HepG2 (cell line): Measurements from ENCODE around the gene ADGRG1. TPM values are rescaled to one million over a fixed set of nuclear protein-coding genes. Genes with fewer than 3 reads are reported as not detected.

ENCODE experiments used
- ARNT2 ChIP-seq: sonication (generic); formaldehyde crosslinking; IDR thresholded peaks from 2 replicates; pipeline ENCODE4 v1.8.0; 2022; ENCODE audit warnings: mild to moderate bottlenecking, low read depth, missing genetic modification reagents, moderate library complexity
- ATAD3A ChIP-seq: sonication (generic); formaldehyde crosslinking; IDR thresholded peaks from 2 replicates; pipeline ENCODE4 v1.4.0; 2020; ENCODE audit warnings: missing genetic modification reagents
- ATF1 ChIP-seq: IDR thresholded peaks from 2 replicates; pipeline ENCODE4 v1.6.1; 2016; ENCODE audit warnings: mild to moderate bottlenecking, control low read depth
- FOSL2 ChIP-seq: sonication (generic); formaldehyde crosslinking; IDR thresholded peaks from 2 replicates; pipeline ENCODE4 v1.4.0; 2020; ENCODE audit warnings: missing genetic modification reagents
- FOXA3 ChIP-seq: IDR thresholded peaks from 2 replicates; pipeline ENCODE4 v1.6.1; 2016; ENCODE audit warnings: missing genetic modification reagents, missing compliant biosample characterization
- GABPB1 ChIP-seq: IDR thresholded peaks from 2 replicates; pipeline ENCODE4 v1.6.1; 2016; ENCODE audit warnings: mild to moderate bottlenecking, missing genetic modification reagents, moderate library complexity, missing compliant biosample characterization
- HHEX ChIP-seq: IDR thresholded peaks from 2 replicates; pipeline ENCODE4 v1.6.1; 2016; ENCODE audit warnings: control low read depth
- NAIF1 ChIP-seq: sonication (generic); formaldehyde crosslinking; IDR thresholded peaks from 2 replicates; pipeline ENCODE4 v1.5.0; 2020; ENCODE audit warnings: mild to moderate bottlenecking, missing genetic modification reagents, borderline replicate concordance
- NKX3-1 ChIP-seq: sonication (generic); formaldehyde crosslinking; IDR thresholded peaks from 2 replicates; pipeline ENCODE4 v1.5.0; 2020; ENCODE audit warnings: missing genetic modification reagents
- POGK ChIP-seq: sonication (generic); formaldehyde crosslinking; conservative IDR thresholded peaks from 2 replicates; pipeline ENCODE4 v1.8.0; 2022; ENCODE audit warnings: mild to moderate bottlenecking, moderate library complexity, missing genetic modification reagents
- RFXANK ChIP-seq: IDR thresholded peaks from 2 replicates; pipeline ENCODE4 v1.6.1; 2016
- SALL2 ChIP-seq: sonication (generic); formaldehyde crosslinking; IDR thresholded peaks from 2 replicates; pipeline ENCODE4 v1.8.1; 2023; ENCODE audit warnings: mild to moderate bottlenecking, missing genetic modification reagents, inconsistent platforms
- SRY ChIP-seq: sonication (generic); formaldehyde crosslinking; IDR thresholded peaks from 2 replicates; pipeline ENCODE4 v1.8.0; 2022; ENCODE audit warnings: mild to moderate bottlenecking, missing genetic modification reagents
- SUZ12 ChIP-seq: fragments of 150-350 bp; IDR thresholded peaks from 2 replicates; pipeline ENCODE4 v1.6.1; 2014; ENCODE audit warnings: low read depth, low read length
- TAF15 ChIP-seq: fragments of 200-400 bp; formaldehyde crosslinking; IDR thresholded peaks from one replicate; pipeline ENCODE4 v1.6.1; 2018; ENCODE audit warnings: mild to moderate bottlenecking, low read depth, low read length; ENCODE audit not compliant: poor library complexity, severe bottlenecking
- TCF7L2 ChIP-seq: IDR thresholded peaks from 2 replicates; pipeline ENCODE4 v1.6.1; 2011; ENCODE audit warnings: mild to moderate bottlenecking, low read depth, low read length, moderate library complexity
- TP53 ChIP-seq: sonication (generic); formaldehyde crosslinking; conservative IDR thresholded peaks from 2 replicates; pipeline ENCODE4 v1.4.0; 2020; ENCODE audit warnings: missing genetic modification reagents
- ZNF232 ChIP-seq: sonication (generic); formaldehyde crosslinking; IDR thresholded peaks from 2 replicates; pipeline ENCODE4 v1.4.0; 2020; ENCODE audit warnings: missing genetic modification reagents, borderline replicate concordance
- ZNF264 ChIP-seq: sonication (generic); formaldehyde crosslinking; IDR thresholded peaks from 2 replicates; pipeline ENCODE4 v1.4.0; 2020; ENCODE audit warnings: missing genetic modification reagents
- ZNF639 ChIP-seq: conservative IDR thresholded peaks from 2 replicates; pipeline ENCODE4 v1.6.1; 2018; ENCODE audit warnings: missing genetic modification reagents
- ZNF775 ChIP-seq: sonication (generic); formaldehyde crosslinking; IDR thresholded peaks from 2 replicates; pipeline ENCODE4 v1.4.0; 2020; ENCODE audit warnings: missing genetic modification reagents, mild to moderate bottlenecking, moderate library complexity, borderline replicate concordance
- polyA plus RNA-seq, 8 experiments: library from polyadenylated mRNA; depleted of rRNA in 3 of 8; stranded (reverse) in 7 of 8; unstranded in 1 of 8; fragments of >200 nt; fragmentation: Illumina TruSeq in 4 of 8; extraction: Trizol in 4 of 8; gene quantifications; 2 replicates each; pipeline versions ENCODE4 v1.2.1 to v1.2.3, GENCODE V29; 2011 to 2016; ENCODE audit warnings: low read depth in 4 of 8, missing spikeins in 1 of 8, mixed read lengths in 1 of 8; ENCODE audit not compliant: insufficient read depth in 1 of 8
- total RNA-seq, 5 experiments: library from RNA; depleted of rRNA; stranded (reverse); fragments of >200 nt; fragmentation: Illumina TruSeq; extraction: Trizol; gene quantifications; 2 replicates each; pipeline ENCODE4 v1.2.3, GENCODE V29; 2016; ENCODE audit warnings: low read depth in 1 of 5
- TF ChIP-seq, protein P1 (sequence below): IDR thresholded peaks from 2 replicates; pipeline ENCODE4 v1.6.1; 2016; ENCODE audit warnings: mild to moderate bottlenecking, missing biosample characterization, missing genetic modification reagents
- TF ChIP-seq, protein P2 (sequence below): sonication (generic); formaldehyde crosslinking; IDR thresholded peaks from 2 replicates; pipeline ENCODE4 v1.4.0; 2020; ENCODE audit warnings: missing genetic modification reagents
- TF ChIP-seq, protein P3 (sequence below): sonication (generic); formaldehyde crosslinking; IDR thresholded peaks from 2 replicates; pipeline ENCODE4 v1.8.0; 2022; ENCODE audit warnings: missing genetic modification reagents, mild to moderate bottlenecking, inconsistent platforms, borderline replicate concordance

ADGRG1 gene
- total and polyA plus RNA-seq, 2 of the 13 experiments (the other 11 are each of a cell fraction or from before 2014, with no cell fraction given), result 2.7 to 5.9 TPM

DNA sequence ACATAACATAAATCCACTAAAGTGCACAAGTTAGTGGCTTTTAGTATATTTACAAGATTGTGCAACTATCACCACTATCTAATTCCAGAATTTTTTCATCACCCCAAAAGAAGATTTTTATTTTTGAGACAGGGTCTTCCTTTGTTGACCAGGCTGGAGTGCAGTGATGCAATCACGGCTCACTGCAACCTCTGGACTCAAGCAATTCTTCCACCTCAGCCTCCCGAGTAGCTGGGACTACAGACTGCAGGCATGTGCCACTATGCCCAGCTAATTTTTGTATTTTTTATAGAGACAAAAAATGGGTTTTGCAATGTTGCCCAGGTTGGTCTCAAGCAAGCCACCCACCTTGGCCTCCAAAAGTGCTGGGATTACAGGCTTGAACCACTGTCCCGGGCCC, 81.2 kb downstream of the ADGRG1 start (continued):
- peak; percentile 58 for TF ChIP-seq FOSL2
- no peak for TF ChIP-seq ARNT2
- no peak for TF ChIP-seq ZNF639 (CRISPR knock-in tag)
- no peak for TF ChIP-seq ZNF775 (CRISPR knock-in tag)
- TF ChIP-seq SRY (CRISPR knock-in tag), result no peak
- TF ChIP-seq, protein P1, sequence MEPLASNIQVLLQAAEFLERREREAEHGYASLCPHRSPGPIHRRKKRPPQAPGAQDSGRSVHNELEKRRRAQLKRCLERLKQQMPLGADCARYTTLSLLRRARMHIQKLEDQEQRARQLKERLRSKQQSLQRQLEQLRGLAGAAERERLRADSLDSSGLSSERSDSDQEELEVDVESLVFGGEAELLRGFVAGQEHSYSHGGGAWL, result no peak
- TF ChIP-seq TCF7L2, result no peak
- TF ChIP-seq, protein P2, sequence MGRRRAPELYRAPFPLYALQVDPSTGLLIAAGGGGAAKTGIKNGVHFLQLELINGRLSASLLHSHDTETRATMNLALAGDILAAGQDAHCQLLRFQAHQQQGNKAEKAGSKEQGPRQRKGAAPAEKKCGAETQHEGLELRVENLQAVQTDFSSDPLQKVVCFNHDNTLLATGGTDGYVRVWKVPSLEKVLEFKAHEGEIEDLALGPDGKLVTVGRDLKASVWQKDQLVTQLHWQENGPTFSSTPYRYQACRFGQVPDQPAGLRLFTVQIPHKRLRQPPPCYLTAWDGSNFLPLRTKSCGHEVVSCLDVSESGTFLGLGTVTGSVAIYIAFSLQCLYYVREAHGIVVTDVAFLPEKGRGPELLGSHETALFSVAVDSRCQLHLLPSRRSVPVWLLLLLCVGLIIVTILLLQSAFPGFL (CRISPR knock-in tag), result no peak
- no peak for TF ChIP-seq NAIF1
- TF ChIP-seq GABPB1 (CRISPR knock-in tag), result 0 out of 2 replicates have a peak, but pooled peaks have one; percentile 21
- 0 out of 2 replicates have a peak, but pooled peaks have one; percentile 56 for TF ChIP-seq NKX3-1 (CRISPR knock-in tag)
- TF ChIP-seq RFXANK (CRISPR knock-in tag), result no peak; the same call in 1 of the 2 replicates
- TF ChIP-seq TAF15, result no peak
- TF ChIP-seq SUZ12, result no peak
- TF ChIP-seq POGK (CRISPR knock-in tag), result no peak
- no peak for TF ChIP-seq HHEX (CRISPR knock-in tag)
- TF ChIP-seq, protein P3, sequence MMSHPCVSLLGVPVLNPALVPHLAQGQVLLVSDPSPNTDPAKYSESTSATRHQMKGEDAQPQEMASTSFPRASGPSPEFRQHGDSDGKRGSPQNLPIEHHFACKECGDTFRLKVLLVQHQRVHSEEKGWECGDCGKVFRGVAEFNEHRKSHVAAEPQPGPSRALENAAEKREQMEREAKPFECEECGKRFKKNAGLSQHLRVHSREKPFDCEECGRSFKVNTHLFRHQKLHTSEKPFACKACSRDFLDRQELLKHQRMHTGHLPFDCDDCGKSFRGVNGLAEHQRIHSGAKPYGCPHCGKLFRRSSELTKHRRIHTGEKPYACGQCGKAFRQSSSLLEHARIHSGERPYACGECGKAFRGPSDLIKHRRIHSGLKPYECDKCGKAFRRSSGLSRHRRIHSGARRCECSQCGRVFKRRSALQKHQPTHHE (CRISPR knock-in tag), result no peak
- TF ChIP-seq TP53 (CRISPR knock-in tag), result no peak
- TF ChIP-seq SALL2 (CRISPR knock-in tag), result no peak
- TF ChIP-seq ZNF232 (CRISPR knock-in tag), result no peak
- 0 out of 2 replicates have a peak, but pooled peaks have one; percentile 27 for TF ChIP-seq ATF1 (CRISPR knock-in tag)
- no peak for TF ChIP-seq ATAD3A
- peak; percentile 70; the same call in 1 of the 2 replicates for TF ChIP-seq ZNF264 (CRISPR knock-in tag)
- peak; percentile 77 for TF ChIP-seq FOXA3
